HEK293 (cell line): Measurements from ENCODE around the gene FAM217B.

Experiments
- CTCF ChIA-PET: fragments of 350-600 bp; formaldehyde crosslinking; extraction: SDS; loops from one replicate; lab custom pipeline; 2021; ENCODE audit warnings: antibody characterized with exemption; lab: Yijun Ruan, JAX
- POLR2A ChIA-PET: fragments of 300-600 bp; formaldehyde crosslinking; extraction: SDS; loops from one replicate; lab custom pipeline; 2020; ENCODE audit warnings: antibody characterized with exemption, inconsistent platforms; lab: Yijun Ruan, JAX
- H3K27ac ChIP-seq: fragments of 200-500 bp; sonication (Bioruptor generic); 2 replicates; pipeline ENCODE4 v1.5.1; 2014; ENCODE audit warnings: low read depth, low read length, control low read depth, inconsistent platforms; ENCODE audit errors: extremely low read depth
- H3K36me3 ChIP-seq, 2 experiments: fragments of 200-500 bp in 1 of 2; sonication (Bioruptor generic) in 1 of 2; 1 replicate in 1 of 2; 2 replicates in 1 of 2; pipeline ENCODE4 v1.5.1; 2014 to 2017; ENCODE audit warnings: inconsistent platforms in 2 of 2, low read length in 2 of 2; ENCODE audit not compliant: control insufficient read depth in 2 of 2, insufficient read depth in 1 of 2
- H3K4me1 ChIP-seq: fragments of 200-500 bp; sonication (Bioruptor generic); 2 replicates; pipeline ENCODE4 v1.5.1; 2014; ENCODE audit warnings: mild to moderate bottlenecking, low read length, inconsistent platforms; ENCODE audit not compliant: control insufficient read depth, insufficient read depth
- H3K4me3 ChIP-seq: 2 replicates; pipeline ENCODE4 v1.5.1; 2011; ENCODE audit warnings: low read depth, mild to moderate bottlenecking, control low read depth, low read length, moderate library complexity
- H3K9me3 ChIP-seq: fragments of 200-500 bp; sonication (Bioruptor generic); 2 replicates; pipeline ENCODE4 v1.5.1; 2014; ENCODE audit warnings: low read depth, low read length, inconsistent platforms; ENCODE audit not compliant: control insufficient read depth, insufficient read depth
- OVOL3 ChIP-seq: fragments of 450-650 bp; formaldehyde crosslinking; IDR thresholded peaks from 2 replicates; pipeline ENCODE4 v1.5.1; 2016; ENCODE audit warnings: missing biosample characterization, missing genetic modification characterization
- ZBTB1 ChIP-seq: fragments of 450-650 bp; formaldehyde crosslinking; IDR thresholded peaks from 2 replicates; pipeline ENCODE4 v1.5.1; 2016; ENCODE audit warnings: missing biosample characterization, missing genetic modification characterization
- ZBTB7A ChIP-seq: fragments of 450-650 bp; formaldehyde crosslinking; IDR thresholded peaks from 2 replicates; pipeline ENCODE4 v1.5.1; 2016; ENCODE audit warnings: low read depth, missing biosample characterization, missing genetic modification characterization
- ZNF211 ChIP-seq: fragments of 450-650 bp; formaldehyde crosslinking; IDR thresholded peaks from 2 replicates; pipeline ENCODE4 v1.5.1; 2016; ENCODE audit warnings: low read depth, missing biosample characterization, missing genetic modification characterization
- ZNF24 ChIP-seq: fragments of 450-650 bp; formaldehyde crosslinking; IDR thresholded peaks from 2 replicates; pipeline ENCODE4 v1.5.1; 2016; ENCODE audit warnings: missing biosample characterization, missing genetic modification characterization
- ZNF394 ChIP-seq: fragments of 450-650 bp; formaldehyde crosslinking; IDR thresholded peaks from 2 replicates; pipeline ENCODE4 v1.5.1; 2016; ENCODE audit warnings: missing biosample characterization, missing genetic modification characterization, mild to moderate bottlenecking, moderate library complexity, borderline replicate concordance
- ZNF558 ChIP-seq: fragments of 450-650 bp; formaldehyde crosslinking; IDR thresholded peaks from 2 replicates; pipeline ENCODE4 v1.5.1; 2016; ENCODE audit warnings: missing biosample characterization, missing genetic modification characterization
- ZNF560 ChIP-seq: fragments of 450-650 bp; formaldehyde crosslinking; IDR thresholded peaks from 2 replicates; pipeline ENCODE4 v1.5.1; 2017; ENCODE audit warnings: missing biosample characterization, missing genetic modification characterization, borderline replicate concordance
- ZNF621 ChIP-seq: fragments of 450-650 bp; formaldehyde crosslinking; IDR thresholded peaks from 2 replicates; pipeline ENCODE4 v1.5.1; 2017; ENCODE audit warnings: missing biosample characterization, missing genetic modification characterization
- ZNF654 ChIP-seq: fragments of 450-650 bp; formaldehyde crosslinking; IDR thresholded peaks from 2 replicates; pipeline ENCODE4 v1.5.1; 2016; ENCODE audit warnings: low read depth, missing biosample characterization, missing genetic modification characterization
- ZNF670 ChIP-seq: fragments of 450-650 bp; formaldehyde crosslinking; IDR thresholded peaks from 2 replicates; pipeline ENCODE4 v1.5.1; 2016; ENCODE audit warnings: missing biosample characterization, missing genetic modification characterization, low read depth
- ZSCAN23 ChIP-seq: fragments of 450-650 bp; formaldehyde crosslinking; IDR thresholded peaks from 2 replicates; pipeline ENCODE4 v1.5.1; 2016; ENCODE audit warnings: missing biosample characterization, missing genetic modification characterization
- TF ChIP-seq, protein P1 (sequence below): fragments of 450-650 bp; formaldehyde crosslinking; IDR thresholded peaks from 2 replicates; pipeline ENCODE4 v1.5.1; 2017; ENCODE audit warnings: missing biosample characterization, mild to moderate bottlenecking, missing genetic modification characterization, moderate library complexity
- TF ChIP-seq, protein P2 (sequence below): fragments of 450-650 bp; formaldehyde crosslinking; IDR thresholded peaks from 2 replicates; pipeline ENCODE4 v1.5.1; 2017; ENCODE audit warnings: missing biosample characterization, missing genetic modification characterization
- TF ChIP-seq, protein P3 (sequence below): fragments of 450-650 bp; formaldehyde crosslinking; IDR thresholded peaks from 2 replicates; pipeline ENCODE4 v1.5.1; 2016; ENCODE audit warnings: missing biosample characterization, missing genetic modification characterization
- TF ChIP-seq, protein P4 (sequence below): fragments of 450-650 bp; formaldehyde crosslinking; IDR thresholded peaks from 2 replicates; pipeline ENCODE4 v1.5.1; 2016; ENCODE audit warnings: missing biosample characterization, missing genetic modification characterization, low read depth
- TF ChIP-seq, protein P5 (sequence below): fragments of 450-650 bp; formaldehyde crosslinking; IDR thresholded peaks from 2 replicates; pipeline ENCODE4 v1.5.1; 2016; ENCODE audit warnings: missing biosample characterization, missing genetic modification characterization

The FAM217B gene

DNA sequence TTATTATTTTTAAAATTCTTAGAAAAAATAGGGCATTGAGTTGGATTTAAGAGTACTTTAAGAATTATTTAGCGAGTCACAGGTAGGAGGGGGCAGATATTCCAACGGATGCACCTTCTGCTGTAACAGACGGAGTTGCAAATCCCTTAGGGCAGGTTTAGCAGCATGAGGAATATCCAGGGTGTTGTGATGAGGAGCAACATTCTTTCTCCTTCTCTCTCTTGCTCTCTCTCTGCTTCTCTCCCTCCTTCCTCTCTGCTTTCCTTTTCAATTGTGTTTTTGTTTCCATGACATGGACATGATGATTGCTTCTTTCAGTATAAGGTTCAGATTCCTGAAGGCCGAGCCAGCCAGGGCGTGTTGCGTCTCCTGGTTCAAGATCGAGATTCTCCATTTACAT lies 46.9 kb downstream of the FAM217B start:
- H3K4me3 ChIP-seq = no peak overlapping the region
- no peak overlapping the region for H3K27ac ChIP-seq
- TF ChIP-seq, protein P1, sequence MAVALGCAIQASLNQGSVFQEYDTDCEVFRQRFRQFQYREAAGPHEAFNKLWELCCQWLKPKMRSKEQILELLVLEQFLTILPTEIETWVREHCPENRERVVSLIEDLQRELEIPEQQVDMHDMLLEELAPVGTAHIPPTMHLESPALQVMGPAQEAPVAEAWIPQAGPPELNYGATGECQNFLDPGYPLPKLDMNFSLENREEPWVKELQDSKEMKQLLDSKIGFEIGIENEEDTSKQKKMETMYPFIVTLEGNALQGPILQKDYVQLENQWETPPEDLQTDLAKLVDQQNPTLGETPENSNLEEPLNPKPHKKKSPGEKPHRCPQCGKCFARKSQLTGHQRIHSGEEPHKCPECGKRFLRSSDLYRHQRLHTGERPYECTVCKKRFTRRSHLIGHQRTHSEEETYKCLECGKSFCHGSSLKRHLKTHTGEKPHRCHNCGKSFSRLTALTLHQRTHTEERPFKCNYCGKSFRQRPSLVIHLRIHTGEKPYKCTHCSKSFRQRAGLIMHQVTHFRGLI (tag by site-specific recombination) = no peak
- no peak for TF ChIP-seq ZSCAN23 (tag by site-specific recombination)
- TF ChIP-seq ZNF621 (tag by site-specific recombination) = no peak
- no peak for TF ChIP-seq ZNF654 (tag by site-specific recombination)
- no peak for TF ChIP-seq ZNF24 (tag by site-specific recombination)
- TF ChIP-seq, protein P2, sequence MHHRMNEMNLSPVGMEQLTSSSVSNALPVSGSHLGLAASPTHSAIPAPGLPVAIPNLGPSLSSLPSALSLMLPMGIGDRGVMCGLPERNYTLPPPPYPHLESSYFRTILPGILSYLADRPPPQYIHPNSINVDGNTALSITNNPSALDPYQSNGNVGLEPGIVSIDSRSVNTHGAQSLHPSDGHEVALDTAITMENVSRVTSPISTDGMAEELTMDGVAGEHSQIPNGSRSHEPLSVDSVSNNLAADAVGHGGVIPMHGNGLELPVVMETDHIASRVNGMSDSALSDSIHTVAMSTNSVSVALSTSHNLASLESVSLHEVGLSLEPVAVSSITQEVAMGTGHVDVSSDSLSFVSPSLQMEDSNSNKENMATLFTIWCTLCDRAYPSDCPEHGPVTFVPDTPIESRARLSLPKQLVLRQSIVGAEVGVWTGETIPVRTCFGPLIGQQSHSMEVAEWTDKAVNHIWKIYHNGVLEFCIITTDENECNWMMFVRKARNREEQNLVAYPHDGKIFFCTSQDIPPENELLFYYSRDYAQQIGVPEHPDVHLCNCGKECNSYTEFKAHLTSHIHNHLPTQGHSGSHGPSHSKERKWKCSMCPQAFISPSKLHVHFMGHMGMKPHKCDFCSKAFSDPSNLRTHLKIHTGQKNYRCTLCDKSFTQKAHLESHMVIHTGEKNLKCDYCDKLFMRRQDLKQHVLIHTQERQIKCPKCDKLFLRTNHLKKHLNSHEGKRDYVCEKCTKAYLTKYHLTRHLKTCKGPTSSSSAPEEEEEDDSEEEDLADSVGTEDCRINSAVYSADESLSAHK (tag by site-specific recombination) = no peak
- TF ChIP-seq ZNF558 = no peak
- TF ChIP-seq, protein P3, sequence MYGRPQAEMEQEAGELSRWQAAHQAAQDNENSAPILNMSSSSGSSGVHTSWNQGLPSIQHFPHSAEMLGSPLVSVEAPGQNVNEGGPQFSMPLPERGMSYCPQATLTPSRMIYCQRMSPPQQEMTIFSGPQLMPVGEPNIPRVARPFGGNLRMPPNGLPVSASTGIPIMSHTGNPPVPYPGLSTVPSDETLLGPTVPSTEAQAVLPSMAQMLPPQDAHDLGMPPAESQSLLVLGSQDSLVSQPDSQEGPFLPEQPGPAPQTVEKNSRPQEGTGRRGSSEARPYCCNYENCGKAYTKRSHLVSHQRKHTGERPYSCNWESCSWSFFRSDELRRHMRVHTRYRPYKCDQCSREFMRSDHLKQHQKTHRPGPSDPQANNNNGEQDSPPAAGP (tag by site-specific recombination) = no peak
- TF ChIP-seq ZNF394 (tag by site-specific recombination) = no peak
- TF ChIP-seq, protein P4, sequence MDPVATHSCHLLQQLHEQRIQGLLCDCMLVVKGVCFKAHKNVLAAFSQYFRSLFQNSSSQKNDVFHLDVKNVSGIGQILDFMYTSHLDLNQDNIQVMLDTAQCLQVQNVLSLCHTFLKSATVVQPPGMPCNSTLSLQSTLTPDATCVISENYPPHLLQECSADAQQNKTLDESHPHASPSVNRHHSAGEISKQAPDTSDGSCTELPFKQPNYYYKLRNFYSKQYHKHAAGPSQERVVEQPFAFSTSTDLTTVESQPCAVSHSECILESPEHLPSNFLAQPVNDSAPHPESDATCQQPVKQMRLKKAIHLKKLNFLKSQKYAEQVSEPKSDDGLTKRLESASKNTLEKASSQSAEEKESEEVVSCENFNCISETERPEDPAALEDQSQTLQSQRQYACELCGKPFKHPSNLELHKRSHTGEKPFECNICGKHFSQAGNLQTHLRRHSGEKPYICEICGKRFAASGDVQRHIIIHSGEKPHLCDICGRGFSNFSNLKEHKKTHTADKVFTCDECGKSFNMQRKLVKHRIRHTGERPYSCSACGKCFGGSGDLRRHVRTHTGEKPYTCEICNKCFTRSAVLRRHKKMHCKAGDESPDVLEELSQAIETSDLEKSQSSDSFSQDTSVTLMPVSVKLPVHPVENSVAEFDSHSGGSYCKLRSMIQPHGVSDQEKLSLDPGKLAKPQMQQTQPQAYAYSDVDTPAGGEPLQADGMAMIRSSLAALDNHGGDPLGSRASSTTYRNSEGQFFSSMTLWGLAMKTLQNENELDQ = no peak
- no peak for TF ChIP-seq ZNF211 (tag by site-specific recombination)
- TF ChIP-seq, protein P5, sequence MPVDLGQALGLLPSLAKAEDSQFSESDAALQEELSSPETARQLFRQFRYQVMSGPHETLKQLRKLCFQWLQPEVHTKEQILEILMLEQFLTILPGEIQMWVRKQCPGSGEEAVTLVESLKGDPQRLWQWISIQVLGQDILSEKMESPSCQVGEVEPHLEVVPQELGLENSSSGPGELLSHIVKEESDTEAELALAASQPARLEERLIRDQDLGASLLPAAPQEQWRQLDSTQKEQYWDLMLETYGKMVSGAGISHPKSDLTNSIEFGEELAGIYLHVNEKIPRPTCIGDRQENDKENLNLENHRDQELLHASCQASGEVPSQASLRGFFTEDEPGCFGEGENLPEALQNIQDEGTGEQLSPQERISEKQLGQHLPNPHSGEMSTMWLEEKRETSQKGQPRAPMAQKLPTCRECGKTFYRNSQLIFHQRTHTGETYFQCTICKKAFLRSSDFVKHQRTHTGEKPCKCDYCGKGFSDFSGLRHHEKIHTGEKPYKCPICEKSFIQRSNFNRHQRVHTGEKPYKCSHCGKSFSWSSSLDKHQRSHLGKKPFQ (tag by site-specific recombination) = no peak
- TF ChIP-seq ZNF560 = no peak
- TF ChIP-seq ZNF670 (tag by site-specific recombination) = no peak
- TF ChIP-seq ZBTB1 (tag by site-specific recombination) = no peak
- H3K4me1 ChIP-seq = no peaks in the 10 kb centered on the region
- POLR2A ChIA-PET = no interaction called here
- H3K36me3 ChIP-seq = no peaks in the 10 kb centered on the region
- CTCF ChIA-PET = no interaction called here
- H3K9me3 ChIP-seq = no peaks in the 10 kb centered on the region

DNA sequence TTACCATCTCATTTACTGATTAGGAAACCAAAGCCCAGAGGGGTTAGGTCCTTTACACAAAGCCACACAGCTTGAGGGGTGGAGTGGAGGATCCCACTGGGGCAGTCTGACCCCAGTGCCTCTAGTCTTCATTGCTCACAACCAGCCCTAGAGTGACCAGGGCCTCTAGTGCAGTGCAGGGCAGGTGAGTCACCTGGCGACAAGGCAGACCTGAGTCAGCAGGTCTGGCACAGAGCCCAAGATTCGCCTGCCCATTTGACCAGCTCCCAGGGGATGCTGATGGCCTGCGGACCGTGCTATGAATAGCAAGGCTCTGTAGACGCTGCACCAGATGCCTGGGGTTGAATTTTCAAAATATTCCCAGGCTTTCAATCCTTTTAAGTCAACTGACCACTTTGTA lies 48.0 kb downstream of the FAM217B start:
- no peak overlapping the region for H3K27ac ChIP-seq
- H3K4me1 ChIP-seq = no peaks in the 10 kb centered on the region
- H3K4me3 ChIP-seq = no peak overlapping the region
- no peaks in the 10 kb centered on the region for H3K36me3 ChIP-seq
- no peaks in the 10 kb centered on the region for H3K9me3 ChIP-seq
- ChIA-PET POLR2A (no interaction called here), CTCF (interaction anchor here (0.7 to 0.8 kb wide), 2 partner anchors 21 to 33 kb away, joined by 3 to 6 read pairs; no protein-coding TSS in a partner anchor)
- TF ChIP-seq OVOL3 = no peak
- no peak for TF ChIP-seq ZBTB7A (tag by site-specific recombination)
